ENCODE results near the gene DCC.

DNA sequence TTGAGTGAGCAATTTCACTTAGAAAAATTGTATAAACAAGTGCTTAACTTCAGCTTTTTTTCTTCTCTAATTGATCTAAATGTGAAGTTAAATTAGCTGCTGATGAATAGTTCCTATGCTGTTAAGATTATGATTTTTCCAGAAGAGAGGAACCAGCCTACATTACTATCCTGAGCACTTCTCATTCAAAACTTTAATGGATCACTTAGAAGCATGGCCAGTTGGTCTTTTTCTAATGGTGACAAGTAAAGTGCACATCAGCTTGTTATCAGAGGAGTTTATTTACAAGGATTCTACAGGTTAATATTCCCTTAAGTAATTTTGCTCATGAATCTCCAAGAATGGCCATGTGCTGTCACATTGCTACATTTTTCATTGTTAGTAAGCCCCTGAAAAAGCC is 37.1 kb downstream of the DCC start:
- TF ChIP-seq POLR2AphosphoS5 (IDR thresholded peaks at IDR 0.05) (no peak), POLR2A (IDR thresholded peaks at IDR 0.05) (no peak), EP300 (IDR thresholded peaks at IDR 0.05) (no peak)
- TF ChIP-seq, protein P1, sequence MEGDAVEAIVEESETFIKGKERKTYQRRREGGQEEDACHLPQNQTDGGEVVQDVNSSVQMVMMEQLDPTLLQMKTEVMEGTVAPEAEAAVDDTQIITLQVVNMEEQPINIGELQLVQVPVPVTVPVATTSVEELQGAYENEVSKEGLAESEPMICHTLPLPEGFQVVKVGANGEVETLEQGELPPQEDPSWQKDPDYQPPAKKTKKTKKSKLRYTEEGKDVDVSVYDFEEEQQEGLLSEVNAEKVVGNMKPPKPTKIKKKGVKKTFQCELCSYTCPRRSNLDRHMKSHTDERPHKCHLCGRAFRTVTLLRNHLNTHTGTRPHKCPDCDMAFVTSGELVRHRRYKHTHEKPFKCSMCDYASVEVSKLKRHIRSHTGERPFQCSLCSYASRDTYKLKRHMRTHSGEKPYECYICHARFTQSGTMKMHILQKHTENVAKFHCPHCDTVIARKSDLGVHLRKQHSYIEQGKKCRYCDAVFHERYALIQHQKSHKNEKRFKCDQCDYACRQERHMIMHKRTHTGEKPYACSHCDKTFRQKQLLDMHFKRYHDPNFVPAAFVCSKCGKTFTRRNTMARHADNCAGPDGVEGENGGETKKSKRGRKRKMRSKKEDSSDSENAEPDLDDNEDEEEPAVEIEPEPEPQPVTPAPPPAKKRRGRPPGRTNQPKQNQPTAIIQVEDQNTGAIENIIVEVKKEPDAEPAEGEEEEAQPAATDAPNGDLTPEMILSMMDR (IDR thresholded peaks at IDR 0.05), result no peak

Measured in upper lobe of left lung (tissue), 4 donors.